HEK293 (cell line): Measurements from ENCODE around the gene SGCG.

ENCODE experiments used
- CTCF ChIP-seq: fragments of 450-650 bp; formaldehyde crosslinking; IDR thresholded peaks from 2 replicates; pipeline ENCODE4 v1.5.1; 2016; ENCODE audit warnings: missing biosample characterization, missing genetic modification characterization
- YY1 ChIP-seq: fragments of 450-650 bp; formaldehyde crosslinking; IDR thresholded peaks from 2 replicates; pipeline ENCODE4 v1.5.1; 2018; ENCODE audit warnings: missing biosample characterization, missing genetic modification characterization
- ZNF571 ChIP-seq: fragments of 450-650 bp; formaldehyde crosslinking; IDR thresholded peaks from 2 replicates; pipeline ENCODE4 v1.5.0; 2017; ENCODE audit warnings: missing biosample characterization, missing genetic modification characterization
- ZNF621 ChIP-seq: fragments of 450-650 bp; formaldehyde crosslinking; IDR thresholded peaks from 2 replicates; pipeline ENCODE4 v1.5.1; 2017; ENCODE audit warnings: missing biosample characterization, missing genetic modification characterization
- ZNF776 ChIP-seq: fragments of 450-650 bp; formaldehyde crosslinking; IDR thresholded peaks from 2 replicates; pipeline ENCODE4 v1.5.0; 2017; ENCODE audit warnings: missing biosample characterization, missing genetic modification characterization, borderline replicate concordance
- TF ChIP-seq, protein P1 (sequence below): fragments of 450-650 bp; formaldehyde crosslinking; IDR thresholded peaks from 2 replicates; pipeline ENCODE4 v1.5.1; 2016; ENCODE audit warnings: missing biosample characterization, missing genetic modification characterization
- TF ChIP-seq, protein P2 (sequence below): sonication (generic); formaldehyde crosslinking; IDR thresholded peaks from 2 replicates; pipeline ENCODE4 v1.8.1; 2022; ENCODE audit warnings: mild to moderate bottlenecking, moderate library complexity, missing genetic modification reagents

- TF ChIP-seq, protein P1, sequence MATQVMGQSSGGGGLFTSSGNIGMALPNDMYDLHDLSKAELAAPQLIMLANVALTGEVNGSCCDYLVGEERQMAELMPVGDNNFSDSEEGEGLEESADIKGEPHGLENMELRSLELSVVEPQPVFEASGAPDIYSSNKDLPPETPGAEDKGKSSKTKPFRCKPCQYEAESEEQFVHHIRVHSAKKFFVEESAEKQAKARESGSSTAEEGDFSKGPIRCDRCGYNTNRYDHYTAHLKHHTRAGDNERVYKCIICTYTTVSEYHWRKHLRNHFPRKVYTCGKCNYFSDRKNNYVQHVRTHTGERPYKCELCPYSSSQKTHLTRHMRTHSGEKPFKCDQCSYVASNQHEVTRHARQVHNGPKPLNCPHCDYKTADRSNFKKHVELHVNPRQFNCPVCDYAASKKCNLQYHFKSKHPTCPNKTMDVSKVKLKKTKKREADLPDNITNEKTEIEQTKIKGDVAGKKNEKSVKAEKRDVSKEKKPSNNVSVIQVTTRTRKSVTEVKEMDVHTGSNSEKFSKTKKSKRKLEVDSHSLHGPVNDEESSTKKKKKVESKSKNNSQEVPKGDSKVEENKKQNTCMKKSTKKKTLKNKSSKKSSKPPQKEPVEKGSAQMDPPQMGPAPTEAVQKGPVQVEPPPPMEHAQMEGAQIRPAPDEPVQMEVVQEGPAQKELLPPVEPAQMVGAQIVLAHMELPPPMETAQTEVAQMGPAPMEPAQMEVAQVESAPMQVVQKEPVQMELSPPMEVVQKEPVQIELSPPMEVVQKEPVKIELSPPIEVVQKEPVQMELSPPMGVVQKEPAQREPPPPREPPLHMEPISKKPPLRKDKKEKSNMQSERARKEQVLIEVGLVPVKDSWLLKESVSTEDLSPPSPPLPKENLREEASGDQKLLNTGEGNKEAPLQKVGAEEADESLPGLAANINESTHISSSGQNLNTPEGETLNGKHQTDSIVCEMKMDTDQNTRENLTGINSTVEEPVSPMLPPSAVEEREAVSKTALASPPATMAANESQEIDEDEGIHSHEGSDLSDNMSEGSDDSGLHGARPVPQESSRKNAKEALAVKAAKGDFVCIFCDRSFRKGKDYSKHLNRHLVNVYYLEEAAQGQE (tag by site-specific recombination) = no peak
- TF ChIP-seq YY1 (tag by site-specific recombination) (no peak), CTCF (no peak), ZNF776 (tag by site-specific recombination) (no peak), ZNF571 (tag by site-specific recombination) (no peak), ZNF621 (tag by site-specific recombination) (no peak)
- TF ChIP-seq, protein P2, sequence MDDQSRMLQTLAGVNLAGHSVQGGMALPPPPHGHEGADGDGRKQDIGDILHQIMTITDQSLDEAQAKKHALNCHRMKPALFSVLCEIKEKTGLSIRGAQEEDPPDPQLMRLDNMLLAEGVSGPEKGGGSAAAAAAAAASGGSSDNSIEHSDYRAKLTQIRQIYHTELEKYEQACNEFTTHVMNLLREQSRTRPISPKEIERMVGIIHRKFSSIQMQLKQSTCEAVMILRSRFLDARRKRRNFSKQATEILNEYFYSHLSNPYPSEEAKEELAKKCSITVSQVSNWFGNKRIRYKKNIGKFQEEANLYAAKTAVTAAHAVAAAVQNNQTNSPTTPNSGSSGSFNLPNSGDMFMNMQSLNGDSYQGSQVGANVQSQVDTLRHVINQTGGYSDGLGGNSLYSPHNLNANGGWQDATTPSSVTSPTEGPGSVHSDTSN (CRISPR knock-in tag) = no peak
Measured at GRCh38 chr13:23147827-23148226, 33.0 kb upstream of the SGCG start.
